Measurements from ENCODE around the gene HELQ. TPM values are rescaled to one million over a fixed set of nuclear protein-coding genes. Genes with fewer than 3 reads are reported as not detected.
A peak's percentile ranks its signal among the peaks of the same experiment; 100 is the strongest.
"Not testable (repeated sequence)": the region's sequence is repeated elsewhere in the genome, so short reads cannot be mapped to it uniquely, and the experiment has no call there.

HELQ gene
- total RNA-seq, 1 experiment from 2014 or later = 7.0 TPM

DNA sequence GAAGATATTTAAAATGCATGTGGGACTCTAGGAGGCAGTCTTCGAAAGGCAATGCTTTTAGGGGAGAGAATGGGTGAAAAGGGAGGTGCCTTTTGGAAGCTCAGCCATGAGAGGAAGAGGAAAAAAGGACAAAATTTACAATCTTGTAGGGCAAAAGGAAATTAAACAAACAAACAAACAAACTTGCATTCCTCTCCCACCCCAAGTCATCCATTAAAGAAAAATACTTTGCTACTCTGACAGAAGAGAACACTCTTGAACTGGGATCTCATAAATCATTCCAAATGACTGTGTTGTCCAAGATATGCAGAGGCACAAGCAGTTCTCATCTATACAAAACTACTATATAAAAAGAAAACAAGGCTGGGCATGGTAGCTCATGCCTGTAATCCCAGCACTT lies 46.7 kb downstream of the HELQ start:
- ChIA-PET CTCF (no interaction called here), POLR2A (ENCODE audit: unreplicated experiment) (no interaction called here)
- no TSS peak for BruUV-seq (replicated peaks)
- H4K20me1 ChIP-seq (ENCODE audit: insufficient read depth) = no peaks in the 10 kb centered on the region
- DNase-seq = no peak
- H3K27ac ChIP-seq = no peak overlapping the region
- no peaks in the 10 kb centered on the region for H3K9me3 ChIP-seq (ENCODE audit: insufficient read depth, low read depth)
- no peaks in the 10 kb centered on the region for H3K36me3 ChIP-seq (ENCODE audit: low read depth)
- no peak overlapping the region for H2AFZ ChIP-seq
- H3F3A ChIP-seq (ENCODE audit: insufficient read depth, low read depth) = no peaks in the 10 kb centered on the region
- no peak overlapping the region for H3K4me3 ChIP-seq
- H3K79me2 ChIP-seq (ENCODE audit: low read depth) = no peaks in the 10 kb centered on the region
- no peaks in the 10 kb centered on the region for H3K27me3 ChIP-seq (ENCODE audit: insufficient read depth, low read depth)
- intact Hi-C loops (cut with micrococcal nuclease; ENCODE audit: unreplicated experiment) = no loop called here
- no peaks in the 10 kb centered on the region for H3K4me1 ChIP-seq (replicated peaks; ENCODE audit: insufficient read depth)
- H3K4me2 ChIP-seq = no peak overlapping the region
- H3K9me2 ChIP-seq (ENCODE audit: insufficient read depth) = no peaks in the 10 kb centered on the region
- TF ChIP-seq, protein P1, sequence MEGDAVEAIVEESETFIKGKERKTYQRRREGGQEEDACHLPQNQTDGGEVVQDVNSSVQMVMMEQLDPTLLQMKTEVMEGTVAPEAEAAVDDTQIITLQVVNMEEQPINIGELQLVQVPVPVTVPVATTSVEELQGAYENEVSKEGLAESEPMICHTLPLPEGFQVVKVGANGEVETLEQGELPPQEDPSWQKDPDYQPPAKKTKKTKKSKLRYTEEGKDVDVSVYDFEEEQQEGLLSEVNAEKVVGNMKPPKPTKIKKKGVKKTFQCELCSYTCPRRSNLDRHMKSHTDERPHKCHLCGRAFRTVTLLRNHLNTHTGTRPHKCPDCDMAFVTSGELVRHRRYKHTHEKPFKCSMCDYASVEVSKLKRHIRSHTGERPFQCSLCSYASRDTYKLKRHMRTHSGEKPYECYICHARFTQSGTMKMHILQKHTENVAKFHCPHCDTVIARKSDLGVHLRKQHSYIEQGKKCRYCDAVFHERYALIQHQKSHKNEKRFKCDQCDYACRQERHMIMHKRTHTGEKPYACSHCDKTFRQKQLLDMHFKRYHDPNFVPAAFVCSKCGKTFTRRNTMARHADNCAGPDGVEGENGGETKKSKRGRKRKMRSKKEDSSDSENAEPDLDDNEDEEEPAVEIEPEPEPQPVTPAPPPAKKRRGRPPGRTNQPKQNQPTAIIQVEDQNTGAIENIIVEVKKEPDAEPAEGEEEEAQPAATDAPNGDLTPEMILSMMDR (conservative IDR thresholded peaks at IDR 0.05) = no peak
- no peak for TF ChIP-seq EZH2 (IDR thresholded peaks at IDR 0.05; ENCODE audit: low read depth)

DNA sequence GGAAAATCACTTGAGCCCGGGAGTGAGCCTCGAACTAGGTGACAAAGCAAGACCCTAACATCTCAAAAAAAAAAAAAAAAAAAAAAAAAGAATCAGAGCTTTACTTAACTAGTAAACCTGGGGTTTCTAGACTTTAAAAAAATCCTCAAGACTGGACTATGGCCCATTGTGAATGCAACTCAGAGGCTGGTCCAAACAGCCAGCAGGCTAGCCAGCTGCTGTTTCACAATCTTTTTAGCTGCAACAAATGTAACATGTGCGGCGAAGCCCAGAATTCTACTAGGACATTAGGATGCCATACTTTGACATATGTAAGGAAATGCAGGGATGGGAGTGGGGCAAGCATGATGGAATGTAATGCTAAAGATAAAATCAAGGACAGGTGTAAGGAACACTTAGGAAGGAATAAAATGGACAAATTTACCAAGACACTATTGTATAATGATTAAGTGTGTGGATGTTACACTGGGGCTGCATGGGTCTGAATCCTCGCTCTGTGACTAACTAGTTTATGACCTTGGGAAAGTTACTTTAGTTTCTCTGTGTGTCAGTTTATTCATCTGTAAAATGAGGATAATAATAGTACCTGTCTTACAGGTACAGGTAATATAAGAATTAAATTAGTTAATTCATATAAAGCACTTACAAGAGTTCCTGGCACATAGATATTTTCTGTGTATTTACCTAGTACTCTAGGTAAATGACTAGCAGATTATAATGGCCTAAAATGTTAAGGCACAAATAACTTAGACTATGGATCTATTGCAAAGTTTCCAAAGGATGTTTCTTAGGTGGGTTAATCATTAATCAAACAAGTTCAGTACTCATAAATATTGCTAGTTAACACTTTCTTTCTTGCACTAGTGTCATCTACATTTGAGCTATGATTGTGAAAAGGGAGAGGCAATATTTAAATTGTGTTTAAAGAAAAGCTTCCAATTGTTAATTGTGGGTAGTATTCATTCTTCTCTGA lies 49.5 kb downstream of the HELQ start:
- H3K36me3 ChIP-seq (ENCODE audit: low read depth) = no peaks in the 10 kb centered on the region
- no peaks in the 10 kb centered on the region for H3K9me3 ChIP-seq (ENCODE audit: insufficient read depth, low read depth)
- CTCF ChIA-PET = no interaction called here
- no peak overlapping the region for H3K4me3 ChIP-seq
- no peaks in the 10 kb centered on the region for H3K79me2 ChIP-seq (ENCODE audit: low read depth)
- H3K27ac ChIP-seq = no peak overlapping the region
- POLR2A ChIA-PET (ENCODE audit: unreplicated experiment) = no interaction called here
- H4K20me1 ChIP-seq (ENCODE audit: insufficient read depth) = no peaks in the 10 kb centered on the region
- DNase-seq = no peak
- BruUV-seq (replicated peaks) = no TSS peak
- H3F3A ChIP-seq (ENCODE audit: insufficient read depth, low read depth) = no peaks in the 10 kb centered on the region
- H3K27me3 ChIP-seq (ENCODE audit: insufficient read depth, low read depth) = no peaks in the 10 kb centered on the region
- no peaks in the 10 kb centered on the region for H3K4me1 ChIP-seq (replicated peaks; ENCODE audit: insufficient read depth)
- no peaks in the 10 kb centered on the region for H3K9me2 ChIP-seq (ENCODE audit: insufficient read depth)
- no peak overlapping the region for H2AFZ ChIP-seq
- TF ChIP-seq, protein P1 (conservative IDR thresholded peaks at IDR 0.05) = no peak
- no peak for TF ChIP-seq EZH2 (IDR thresholded peaks at IDR 0.05; ENCODE audit: low read depth)
- H3K4me2 ChIP-seq = no peak overlapping the region
- intact Hi-C loops (cut with micrococcal nuclease; ENCODE audit: unreplicated experiment) = no loop called here

DNA sequence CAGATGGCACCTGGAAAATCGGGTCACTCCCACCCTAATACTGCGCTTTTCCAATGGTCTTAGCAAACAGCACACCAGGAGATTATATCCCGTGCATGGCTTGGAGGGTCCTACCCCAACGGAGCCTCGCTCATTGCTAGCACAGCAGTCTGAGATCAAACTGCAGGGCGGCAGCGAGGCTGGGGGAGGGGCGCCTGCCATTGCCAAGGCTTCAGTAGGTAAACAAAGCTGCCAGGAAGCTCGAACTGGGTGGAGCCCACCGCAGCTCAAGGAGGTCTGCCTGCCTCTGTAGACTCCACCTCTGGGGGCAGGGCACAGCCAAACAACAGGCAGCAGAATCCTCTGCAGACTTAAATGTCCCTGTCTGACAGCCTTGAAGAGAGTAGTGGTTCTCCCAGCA lies 57.5 kb downstream of the HELQ start:
- CTCF ChIA-PET; H3K9me3 ChIP-seq (ENCODE audit: insufficient read depth, low read depth); H3K4me3 ChIP-seq; POLR2A ChIA-PET (ENCODE audit: unreplicated experiment); H2AFZ ChIP-seq; BruUV-seq (replicated peaks); H3K9me2 ChIP-seq (ENCODE audit: insufficient read depth); H3K27me3 ChIP-seq (ENCODE audit: insufficient read depth, low read depth); H4K20me1 ChIP-seq (ENCODE audit: insufficient read depth); intact Hi-C loops (cut with micrococcal nuclease; ENCODE audit: unreplicated experiment); H3F3A ChIP-seq (ENCODE audit: insufficient read depth, low read depth); H3K36me3 ChIP-seq (ENCODE audit: low read depth); H3K4me2 ChIP-seq; H3K27ac ChIP-seq; H3K4me1 ChIP-seq (replicated peaks; ENCODE audit: insufficient read depth); H3K79me2 ChIP-seq (ENCODE audit: low read depth): not testable (repeated sequence)
- peak in 1 of 2 experiments; percentile 11 for DNase-seq
